OCI-LY7 (cell line): ENCODE results near the gene MROH2B. TPM values are rescaled to one million over a fixed set of nuclear protein-coding genes. Genes with fewer than 3 reads are reported as not detected.

ENCODE experiments used
- BruUV-seq: library from RNA; stranded (reverse); fragments of 400-500 nt; replicated peaks from 2 replicates; lab custom pipeline; 2021; lab: Mats Ljungman, UMichigan
- CTCF ChIA-PET: fragments of 300-600 bp; sonication (Branson Sonifier 250); formaldehyde crosslinking; loops from one replicate; lab custom pipeline; 2022; ENCODE audit warnings: antibody characterized with exemption; ENCODE audit not compliant: unreplicated experiment; lab: Charles Lee
- POLR2A ChIA-PET: fragments of 300-600 bp; sonication (Branson Sonifier 250); formaldehyde crosslinking; loops from one replicate; lab custom pipeline; 2022; ENCODE audit warnings: antibody characterized with exemption; lab: Charles Lee
- DNase-seq: peaks from one replicate; pipeline ENCODE4 v3.0.0-alpha.2; 2015; ENCODE audit warnings: low spot score
- H2AFZ ChIP-seq: fragments of 200-600 bp; sonication (generic), shearing (Covaris generic); 2 replicates; pipeline ENCODE4 v1.6.1; 2014; ENCODE audit warnings: mild to moderate bottlenecking, antibody characterized with exemption, low read length, moderate library complexity
- H3K27ac ChIP-seq: fragments of 200-600 bp; sonication (generic); 2 replicates; pipeline ENCODE4 v1.5.1; 2014; ENCODE audit warnings: mixed run types, low read depth, mild to moderate bottlenecking, moderate library complexity, low read length, inconsistent platforms; ENCODE audit not compliant: poor library complexity, severe bottlenecking
- H3K36me3 ChIP-seq: fragments of 200-600 bp; sonication (generic); 2 replicates; pipeline ENCODE4 v1.6.1; 2014; ENCODE audit warnings: mild to moderate bottlenecking, antibody characterized with exemption, low read length, moderate library complexity, mixed read lengths; ENCODE audit not compliant: insufficient read depth
- H3K4me1 ChIP-seq: fragments of 200-600 bp; sonication (generic); 2 replicates; pipeline ENCODE4 v1.5.1; 2014; ENCODE audit warnings: mild to moderate bottlenecking, low read length; ENCODE audit not compliant: insufficient read depth, poor library complexity, severe bottlenecking
- H3K4me2 ChIP-seq: fragments of 200-600 bp; sonication (generic); 2 replicates; pipeline ENCODE4 v1.6.1; 2014; ENCODE audit warnings: mild to moderate bottlenecking, low read length
- H3K4me3 ChIP-seq: fragments of 200-600 bp; sonication (generic); 2 replicates; pipeline ENCODE4 v1.5.1; 2014; ENCODE audit warnings: mild to moderate bottlenecking, low read depth, low read length; ENCODE audit not compliant: poor library complexity, severe bottlenecking
- H3K79me2 ChIP-seq: fragments of 200-600 bp; sonication (generic); 2 replicates; pipeline ENCODE4 v1.6.1; 2016; ENCODE audit warnings: low read depth, mild to moderate bottlenecking, low read length, moderate library complexity, mixed read lengths; ENCODE audit not compliant: insufficient read depth
- H3K9me2 ChIP-seq: fragments of 200-600 bp; sonication (generic); 2 replicates; pipeline ENCODE4 v1.6.1; 2016; ENCODE audit warnings: mild to moderate bottlenecking, low read length, mixed read lengths; ENCODE audit not compliant: insufficient read depth
- H3K9me3 ChIP-seq: fragments of 200-600 bp; sonication (generic); 2 replicates; pipeline ENCODE4 v1.6.1; 2014; ENCODE audit warnings: mild to moderate bottlenecking, mixed run types, low read length, mixed read lengths
- H4K20me1 ChIP-seq: fragments of 200-600 bp; sonication (generic); 2 replicates; pipeline ENCODE4 v1.6.1; 2014; ENCODE audit warnings: mild to moderate bottlenecking, antibody characterized with exemption, low read length, moderate library complexity, mixed read lengths; ENCODE audit not compliant: insufficient read depth
- EZH2phosphoT487 ChIP-seq: fragments of 200-600 bp; sonication (generic); IDR thresholded peaks from 2 replicates; pipeline ENCODE4 v1.6.1; 2018; ENCODE audit warnings: low read depth, borderline replicate concordance, mild to moderate bottlenecking, mixed run types, antibody characterized with exemption, low read length, moderate library complexity, mixed read lengths
- intact Hi-C: fragments of 100-400 bp; cut with micrococcal nuclease; formaldehyde crosslinking; loops from one replicate; pipeline ENCODE4 v1.10.0; 2022; ENCODE audit not compliant: unreplicated experiment
- total RNA-seq, 2 experiments: library from RNA; depleted of rRNA in 1 of 2; stranded (reverse); fragments of >200 nt in 1 of 2; shearing (Covaris generic) in 1 of 2; gene quantifications; 2 replicates each; pipeline ENCODE4 v1.2.3, GENCODE V29; 2014 to 2022
- TF ChIP-seq, protein P1 (sequence below): fragments of 200-600 bp; sonication (generic); conservative IDR thresholded peaks from 2 replicates; pipeline ENCODE4 v1.5.1; 2014; ENCODE audit warnings: mild to moderate bottlenecking, antibody characterized with exemption, low read length, moderate library complexity, mixed read lengths

Gene MROH2B
- total RNA-seq, 2 experiments from 2014 or later: not detected

DNA sequence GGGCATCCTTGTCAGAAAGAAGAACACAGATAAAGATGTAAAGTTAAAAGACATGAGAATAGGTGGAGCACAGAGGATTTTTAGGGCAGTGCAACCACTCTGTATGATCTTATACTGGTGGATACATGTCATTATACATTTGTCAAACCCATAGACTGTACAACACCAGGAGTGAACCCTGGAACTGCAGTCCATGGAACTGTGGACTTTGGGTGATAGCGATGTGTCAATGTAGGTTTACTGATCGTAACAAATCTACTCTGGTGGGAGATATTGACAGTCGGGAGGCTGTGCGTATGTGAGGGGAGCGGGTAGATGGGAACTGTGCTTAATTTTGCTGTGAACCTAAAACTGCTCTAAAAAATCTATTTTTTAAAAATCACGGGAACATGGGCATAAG is 60.6 kb downstream of the MROH2B start:
- CTCF ChIA-PET: no interaction called here
- no TSS peak for BruUV-seq
- Histone ChIP-seq H4K20me1 (no peaks in the 10 kb centered on the region), H3K9me2 (no peaks in the 10 kb centered on the region), H3K4me1 (no peaks in the 10 kb centered on the region), H3K4me2 (no peak overlapping the region), H2AFZ (no peak overlapping the region), H3K4me3 (no peak overlapping the region), H3K27ac (no peak overlapping the region), H3K36me3 (no peaks in the 10 kb centered on the region), H3K9me3 (no peaks in the 10 kb centered on the region), H3K79me2 (no peaks in the 10 kb centered on the region)
- POLR2A ChIA-PET: no interaction called here
- no peak for DNase-seq
- TF ChIP-seq, protein P1, sequence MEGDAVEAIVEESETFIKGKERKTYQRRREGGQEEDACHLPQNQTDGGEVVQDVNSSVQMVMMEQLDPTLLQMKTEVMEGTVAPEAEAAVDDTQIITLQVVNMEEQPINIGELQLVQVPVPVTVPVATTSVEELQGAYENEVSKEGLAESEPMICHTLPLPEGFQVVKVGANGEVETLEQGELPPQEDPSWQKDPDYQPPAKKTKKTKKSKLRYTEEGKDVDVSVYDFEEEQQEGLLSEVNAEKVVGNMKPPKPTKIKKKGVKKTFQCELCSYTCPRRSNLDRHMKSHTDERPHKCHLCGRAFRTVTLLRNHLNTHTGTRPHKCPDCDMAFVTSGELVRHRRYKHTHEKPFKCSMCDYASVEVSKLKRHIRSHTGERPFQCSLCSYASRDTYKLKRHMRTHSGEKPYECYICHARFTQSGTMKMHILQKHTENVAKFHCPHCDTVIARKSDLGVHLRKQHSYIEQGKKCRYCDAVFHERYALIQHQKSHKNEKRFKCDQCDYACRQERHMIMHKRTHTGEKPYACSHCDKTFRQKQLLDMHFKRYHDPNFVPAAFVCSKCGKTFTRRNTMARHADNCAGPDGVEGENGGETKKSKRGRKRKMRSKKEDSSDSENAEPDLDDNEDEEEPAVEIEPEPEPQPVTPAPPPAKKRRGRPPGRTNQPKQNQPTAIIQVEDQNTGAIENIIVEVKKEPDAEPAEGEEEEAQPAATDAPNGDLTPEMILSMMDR: no peak
- TF ChIP-seq EZH2phosphoT487: no peak
- intact Hi-C loops: no loop called here

DNA sequence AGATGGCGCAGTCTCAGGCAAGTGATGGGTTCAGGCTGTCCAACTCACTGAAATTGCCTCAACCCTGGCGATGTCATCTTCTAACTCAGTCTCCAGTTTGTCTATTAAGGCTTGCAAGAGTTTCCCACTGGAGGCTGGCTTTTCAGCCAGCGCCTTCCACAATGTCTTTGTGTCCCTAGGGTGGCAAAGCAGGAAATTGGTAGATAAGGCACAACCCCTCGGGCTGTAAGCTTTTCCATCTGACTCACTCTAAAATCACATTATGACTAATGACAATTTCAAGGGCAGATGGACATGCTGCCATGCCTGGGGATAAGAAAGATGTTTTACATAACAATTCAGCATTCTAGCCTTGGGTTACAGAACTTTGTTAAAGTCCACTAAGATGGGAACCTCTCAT is 61.9 kb downstream of the MROH2B start:
- ChIA-PET CTCF (no interaction called here), POLR2A (no interaction called here)
- Histone ChIP-seq H3K9me2 (no peaks in the 10 kb centered on the region), H4K20me1 (no peaks in the 10 kb centered on the region), H3K4me2 (no peak overlapping the region), H3K27ac (no peak overlapping the region), H2AFZ (no peak overlapping the region), H3K4me3 (no peak overlapping the region), H3K36me3 (no peaks in the 10 kb centered on the region), H3K79me2 (no peaks in the 10 kb centered on the region), H3K4me1 (no peaks in the 10 kb centered on the region), H3K9me3 (no peaks in the 10 kb centered on the region)
- no peak for DNase-seq
- no TSS peak for BruUV-seq
- intact Hi-C loops: no loop called here
- no peak for TF ChIP-seq EZH2phosphoT487
- TF ChIP-seq, protein P1: no peak

DNA sequence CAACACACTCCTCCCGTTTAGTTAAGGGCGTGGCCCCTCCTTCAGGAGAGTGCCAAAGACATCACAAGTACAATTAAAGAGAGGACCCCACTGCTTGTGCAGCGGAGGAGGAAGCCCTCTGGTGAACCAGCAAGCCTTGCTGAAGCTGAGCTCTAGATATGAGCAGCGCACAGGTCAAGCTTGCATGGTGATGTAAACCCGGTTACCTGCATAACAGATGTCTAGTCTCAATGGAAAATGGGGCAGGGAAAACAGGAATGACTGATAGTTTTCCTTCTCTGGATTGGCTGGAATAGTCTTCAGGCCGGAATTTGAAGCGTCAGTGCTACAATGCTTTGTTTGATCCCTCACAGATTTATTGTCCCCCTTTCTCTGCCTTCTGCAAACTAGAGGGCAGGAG is 66.2 kb downstream of the MROH2B start:
- H3K36me3 ChIP-seq: no peaks in the 10 kb centered on the region
- CTCF ChIA-PET: no interaction called here
- POLR2A ChIA-PET: no interaction called here
- no peaks in the 10 kb centered on the region for H3K9me2 ChIP-seq
- no peaks in the 10 kb centered on the region for H3K79me2 ChIP-seq
- TF ChIP-seq, protein P1: no peak
- no peak for TF ChIP-seq EZH2phosphoT487
- no TSS peak for BruUV-seq
- intact Hi-C loops: no loop called here
- no peaks in the 10 kb centered on the region for H3K4me1 ChIP-seq
- no peak overlapping the region for H3K4me3 ChIP-seq
- H3K27ac ChIP-seq: no peak overlapping the region
- H4K20me1 ChIP-seq: no peaks in the 10 kb centered on the region
- H2AFZ ChIP-seq: no peak overlapping the region
- DNase-seq: no peak
- no peak overlapping the region for H3K4me2 ChIP-seq
- no peaks in the 10 kb centered on the region for H3K9me3 ChIP-seq
